VCaP (cell line): ENCODE results near the gene FNDC3B.

Experiments
- H3K27ac ChIP-seq: fragments of 450-650 bp; 2 replicates; pipeline ENCODE4 v1.5.1; 2017
- CTCF ChIP-seq: fragments of 450-650 bp; conservative IDR thresholded peaks from 2 replicates; pipeline ENCODE4 v1.5.1; 2017; ENCODE audit warnings: mild to moderate bottlenecking, moderate library complexity

The FNDC3B gene

GRCh38 chr3:172146349-172146748, 107.0 kb downstream of the FNDC3B start:
- no peak for TF ChIP-seq CTCF

GRCh38 chr3:172147113-172147818, 107.9 kb downstream of the FNDC3B start:
- no peak overlapping the region for H3K27ac ChIP-seq
- no peak for TF ChIP-seq CTCF

More at GRCh38 chr3:172146349-172146748, 107.0 kb downstream of the FNDC3B start:
- H3K27ac ChIP-seq = no peak overlapping the region

- no peak for TF ChIP-seq CTCF
- no peak overlapping the region for H3K27ac ChIP-seq
Observed at GRCh38 chr3:172148241-172148640, 108.9 kb downstream of the FNDC3B start.

GRCh38 chr3:172148702-172149565, 109.6 kb downstream of the FNDC3B start:
- TF ChIP-seq CTCF = no peak
- no peak overlapping the region for H3K27ac ChIP-seq

GRCh38 chr3:172150268-172150667, 110.9 kb downstream of the FNDC3B start:
- TF ChIP-seq CTCF = no peak
- H3K27ac ChIP-seq = no peak overlapping the region

GRCh38 chr3:172150913-172151650, 111.7 kb downstream of the FNDC3B start:
- no peak overlapping the region for H3K27ac ChIP-seq

More at GRCh38 chr3:172150913-172151650, 111.7 kb downstream of the FNDC3B start:
- TF ChIP-seq CTCF = no peak
